HL-60/S4 treated with phorbol 12-myristate 13-acetate at 8.2 ng/mL for 4 days and 3 days (cell line): ENCODE data around the gene JARID2.

ENCODE experiments used
- in situ Hi-C: fragments of 300-500 bp; cut with MboI; formaldehyde crosslinking; loops from 2 replicates; pipeline ENCODE4 v1.15.0; 2022; ENCODE audit warnings: low sequenced_read_pairs

The JARID2 gene

DNA sequence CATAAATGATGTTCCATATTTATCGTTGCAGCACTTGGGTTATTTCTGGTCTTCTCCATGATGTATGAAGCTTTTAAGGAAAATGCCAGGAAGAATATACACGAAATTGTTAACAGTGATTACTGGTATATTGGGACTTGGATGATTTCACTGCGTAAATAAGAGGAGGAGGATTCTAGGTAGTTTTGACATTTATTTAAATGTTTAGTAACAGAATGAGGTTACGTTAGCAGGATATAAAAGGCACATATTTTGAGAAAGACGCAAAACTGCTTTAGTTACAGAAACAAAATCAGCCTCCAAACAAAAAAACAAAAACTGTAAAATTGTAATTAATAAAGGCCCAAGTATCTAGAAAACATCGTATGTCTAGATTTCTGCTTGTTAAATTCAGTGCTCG is 147.7 kb downstream of the JARID2 start:
- in situ Hi-C loops, result no loop called here

DNA sequence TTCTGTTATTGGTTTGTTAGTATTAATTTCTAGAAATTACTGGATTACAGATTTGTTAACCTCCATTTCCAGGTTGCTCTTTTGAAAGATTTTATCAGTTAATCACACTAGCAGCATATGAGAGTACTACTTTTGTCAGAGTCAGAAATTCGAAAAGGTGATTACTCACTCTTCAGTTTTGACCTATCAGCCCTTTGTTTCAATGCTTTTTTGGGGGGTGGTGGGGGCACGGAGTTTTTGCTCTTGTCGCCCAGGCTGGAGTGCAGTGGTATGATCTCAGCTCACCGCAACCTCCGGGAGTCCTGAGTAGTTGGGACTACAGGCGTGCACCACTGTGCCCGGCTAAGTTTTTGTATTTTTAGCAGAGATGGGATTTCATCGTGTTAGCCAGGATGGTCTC is 149.2 kb downstream of the JARID2 start:
- in situ Hi-C loops, result no loop called here

DNA sequence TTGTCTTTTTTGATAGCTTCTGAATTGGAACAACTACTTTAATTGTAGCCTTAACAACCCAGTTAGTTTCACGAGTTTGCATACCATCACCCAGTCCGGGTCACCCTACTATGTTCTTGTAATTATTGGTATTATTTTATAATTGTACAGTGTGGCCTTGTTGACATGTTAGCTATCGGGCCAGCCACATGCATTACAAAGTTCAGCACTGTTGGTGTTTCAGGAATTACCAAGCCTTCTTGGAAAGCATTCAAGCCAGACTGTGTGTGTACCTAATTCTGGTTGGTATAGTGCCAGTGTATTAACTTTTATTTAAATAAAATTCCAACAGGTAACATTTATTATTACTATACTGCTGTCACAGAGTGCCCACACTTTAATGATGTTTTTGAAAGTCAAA is 150.9 kb downstream of the JARID2 start:
- in situ Hi-C loops, result no loop called here

DNA sequence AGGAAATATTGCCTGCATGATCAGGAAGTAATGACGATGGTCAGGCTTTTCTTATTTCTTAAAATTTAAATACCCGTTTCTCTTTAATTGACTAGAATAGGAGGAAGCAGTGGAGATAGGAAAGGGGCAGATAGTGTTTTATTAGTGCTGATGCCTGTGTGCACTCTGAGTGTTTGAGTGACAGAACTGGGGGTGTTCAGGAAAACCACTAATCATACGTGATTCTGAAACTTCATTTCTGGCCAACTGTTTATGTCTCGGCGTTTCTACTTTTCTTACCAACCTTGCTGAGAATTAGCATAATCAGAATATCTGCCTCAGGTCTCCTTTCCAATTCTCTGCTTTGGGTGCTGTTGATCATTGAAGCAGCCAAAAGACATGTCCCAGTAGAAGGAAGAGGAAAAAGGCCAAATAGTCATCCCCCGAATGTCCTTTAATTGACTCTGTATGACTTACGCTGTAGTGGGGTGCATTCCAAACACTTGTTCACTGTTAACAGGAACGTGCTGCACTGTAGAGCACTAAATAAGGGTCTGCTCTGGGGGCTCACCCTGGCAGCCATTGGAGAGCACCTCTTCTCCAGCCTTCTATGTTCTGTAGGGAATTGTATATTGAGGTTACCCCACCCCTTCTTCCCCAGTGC is 152.9 kb downstream of the JARID2 start:
- in situ Hi-C loops, result no loop called here

DNA sequence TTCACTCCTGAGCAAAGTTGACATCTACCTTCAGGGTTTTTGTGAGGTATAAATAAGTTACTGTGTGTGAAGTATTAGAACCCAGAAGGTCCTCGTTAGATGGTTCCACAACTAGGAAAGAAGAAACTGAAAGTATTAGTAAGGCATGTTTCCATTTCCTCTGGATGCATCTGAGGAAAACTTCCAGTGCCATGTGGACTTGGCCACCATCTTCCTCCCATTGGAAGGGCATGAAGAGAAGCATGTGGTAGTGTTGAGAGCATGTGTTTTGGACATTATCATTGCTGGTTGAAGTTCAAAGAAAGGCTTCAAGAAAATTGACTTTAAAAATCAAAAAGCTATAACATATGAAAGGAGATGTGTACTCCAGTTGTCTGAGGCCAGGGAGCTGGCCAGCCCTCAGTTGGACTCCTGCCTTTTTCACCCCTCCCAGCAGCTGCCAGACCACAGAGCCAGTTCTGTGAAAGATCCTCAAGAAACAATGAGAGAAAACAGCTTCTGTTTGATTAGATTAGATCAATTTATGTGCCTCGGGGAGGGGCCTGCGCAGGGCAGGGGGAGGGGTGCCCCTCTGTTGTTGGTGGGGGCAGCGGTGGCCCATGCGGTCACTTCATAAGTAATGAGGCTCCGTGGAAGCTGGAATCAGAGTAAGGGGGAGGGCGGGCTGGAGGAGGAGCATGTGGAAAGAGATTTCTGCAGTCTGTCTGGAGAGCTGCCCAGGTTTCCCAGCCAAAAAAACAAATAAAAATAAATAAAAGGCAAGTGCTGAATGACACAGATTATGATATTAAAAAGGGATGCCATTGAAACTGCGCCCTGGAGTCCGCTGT is 154.0 kb downstream of the JARID2 start:
- in situ Hi-C loops, result no loop called here

DNA sequence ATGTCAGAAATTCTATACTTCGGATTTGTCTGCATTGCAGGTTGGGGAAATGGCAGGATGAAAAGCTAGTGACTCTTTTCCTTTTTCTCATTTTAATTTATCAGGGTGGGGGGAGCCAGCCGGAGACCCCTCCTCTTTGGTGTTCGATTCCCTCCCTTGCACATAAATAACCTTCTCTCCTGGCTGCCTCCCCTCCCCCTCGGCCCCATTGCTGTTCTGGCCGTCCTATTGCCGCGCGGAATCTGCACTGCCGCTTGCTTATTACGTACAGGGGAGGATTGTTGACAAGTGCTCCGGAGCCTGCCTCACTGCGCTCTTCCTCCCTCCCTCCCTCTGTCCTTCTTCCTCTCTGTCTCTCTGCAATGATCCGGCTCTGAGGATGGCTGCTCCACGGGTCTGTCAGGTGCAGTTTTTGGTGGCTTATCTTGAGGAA is 154.7 kb downstream of the JARID2 start:
- in situ Hi-C loops, result no loop called here

DNA sequence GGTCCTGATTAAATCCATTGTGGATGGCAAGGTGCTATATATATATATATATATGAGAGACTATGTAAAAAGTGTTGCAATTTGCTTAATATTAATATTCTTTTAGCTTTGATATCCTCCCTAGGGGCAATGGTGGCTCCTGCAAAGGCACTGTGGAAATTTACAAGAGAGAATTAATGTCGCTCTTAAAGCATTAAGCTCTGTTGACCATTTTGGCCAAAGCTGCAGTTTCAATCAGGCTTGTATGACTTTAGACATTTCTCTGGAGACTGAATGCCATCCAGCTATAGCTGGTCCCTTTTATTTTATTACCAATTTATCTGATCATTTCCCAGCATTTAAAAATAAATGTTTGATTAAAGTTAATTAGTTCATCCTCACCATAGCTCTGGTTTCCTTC is 155.3 kb downstream of the JARID2 start:
- in situ Hi-C loops, result no loop called here

DNA sequence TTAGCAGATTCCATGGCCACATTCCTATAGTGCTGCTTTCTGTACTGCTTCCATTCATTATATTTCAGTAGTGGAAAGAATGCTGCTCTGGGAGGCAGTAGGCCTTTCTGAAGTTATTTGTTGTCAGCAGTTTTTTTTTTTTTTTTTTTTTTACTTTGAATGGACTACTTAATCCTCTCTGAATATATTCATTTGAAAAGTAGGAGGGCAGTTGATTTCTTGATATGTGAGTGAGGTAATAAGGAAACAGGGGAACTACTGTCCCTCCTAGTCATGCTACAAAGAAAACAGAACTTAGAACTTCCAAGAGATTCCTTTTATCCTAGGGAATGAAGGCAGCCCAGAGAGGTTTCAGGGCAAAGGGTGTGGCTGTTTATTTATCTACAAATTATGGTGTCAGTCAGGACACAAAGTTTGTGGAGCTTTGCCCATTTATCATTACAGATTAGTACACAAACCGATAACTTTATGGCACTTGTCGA is 155.9 kb downstream of the JARID2 start:
- in situ Hi-C loops, result no loop called here

DNA sequence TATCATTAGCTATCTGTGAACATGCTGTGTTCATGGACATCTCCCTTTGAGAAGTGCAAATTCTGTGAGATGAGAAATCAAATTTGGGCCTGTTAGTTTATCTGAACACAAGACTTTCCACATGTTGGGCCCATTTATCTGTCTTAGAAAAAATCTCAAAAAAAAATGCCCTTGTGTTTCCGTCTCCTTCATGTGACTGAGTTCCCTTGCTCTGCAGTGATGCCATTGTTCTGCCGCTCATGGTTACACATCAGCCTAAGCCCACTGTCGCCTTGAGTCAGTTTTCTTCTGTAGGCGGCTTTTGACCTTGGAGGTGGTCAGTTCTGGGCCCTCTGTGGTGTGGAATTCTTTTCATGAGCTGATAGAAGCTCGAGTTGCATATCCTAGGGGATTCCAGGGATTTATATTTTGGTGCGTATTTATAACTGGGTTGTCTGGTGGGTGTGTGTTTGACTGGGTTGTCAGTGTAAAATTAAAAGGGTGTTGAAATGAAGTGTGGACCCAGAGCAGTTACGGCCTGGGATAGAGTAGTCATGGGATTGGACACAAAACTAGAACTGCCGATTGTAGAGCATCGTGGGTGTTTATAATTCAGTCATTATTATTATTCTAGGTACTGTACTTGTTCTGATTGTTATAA is 156.7 kb downstream of the JARID2 start:
- in situ Hi-C loops, result no loop called here

DNA sequence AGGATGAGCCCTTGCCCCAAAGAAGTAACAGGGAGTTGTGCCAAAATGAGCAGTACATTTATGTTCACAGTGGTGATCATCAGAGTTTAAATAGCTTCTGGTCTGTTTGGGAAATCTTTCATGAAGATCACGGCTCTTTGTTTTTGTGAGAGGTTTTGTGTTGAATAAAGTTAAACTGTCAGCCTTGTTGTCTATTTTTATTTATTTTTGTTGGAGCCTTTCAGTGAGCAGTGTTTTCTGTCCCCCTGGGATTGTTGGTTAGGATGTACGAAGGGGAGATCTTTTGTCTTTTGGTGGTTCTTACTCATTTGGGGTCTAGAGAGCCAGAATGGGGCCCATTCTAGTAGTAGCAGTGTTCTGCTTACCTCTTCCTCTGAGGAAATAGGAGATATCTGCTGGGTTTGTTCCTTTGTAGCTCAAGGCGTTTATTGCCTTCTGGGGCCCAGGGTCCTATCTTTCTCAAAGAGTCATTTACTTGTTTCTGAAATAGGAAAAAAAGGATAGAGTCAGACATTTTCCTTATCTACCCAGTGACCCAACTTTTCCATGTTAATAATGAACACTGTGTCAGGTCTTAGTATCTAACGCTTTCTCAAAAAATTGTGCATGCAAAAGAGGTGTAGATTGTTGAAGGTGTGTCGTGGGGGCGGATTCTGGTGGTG is 157.4 kb downstream of the JARID2 start:
- in situ Hi-C loops, result no loop called here

DNA sequence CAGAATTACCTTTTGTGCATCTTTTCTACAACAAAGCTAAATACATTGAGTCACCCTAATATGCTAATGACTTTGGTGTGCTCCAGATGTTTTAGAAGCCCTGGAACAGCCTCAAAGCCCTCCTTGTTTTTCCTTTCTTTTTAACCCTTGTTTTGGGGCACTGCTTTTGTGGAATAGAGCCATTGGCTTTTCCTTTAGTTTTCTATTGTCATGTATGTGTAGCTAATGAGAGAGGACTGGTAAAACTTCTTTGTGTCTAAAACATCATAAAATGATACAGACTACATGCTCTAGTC is 158.8 kb downstream of the JARID2 start:
- in situ Hi-C loops, result no loop called here

DNA sequence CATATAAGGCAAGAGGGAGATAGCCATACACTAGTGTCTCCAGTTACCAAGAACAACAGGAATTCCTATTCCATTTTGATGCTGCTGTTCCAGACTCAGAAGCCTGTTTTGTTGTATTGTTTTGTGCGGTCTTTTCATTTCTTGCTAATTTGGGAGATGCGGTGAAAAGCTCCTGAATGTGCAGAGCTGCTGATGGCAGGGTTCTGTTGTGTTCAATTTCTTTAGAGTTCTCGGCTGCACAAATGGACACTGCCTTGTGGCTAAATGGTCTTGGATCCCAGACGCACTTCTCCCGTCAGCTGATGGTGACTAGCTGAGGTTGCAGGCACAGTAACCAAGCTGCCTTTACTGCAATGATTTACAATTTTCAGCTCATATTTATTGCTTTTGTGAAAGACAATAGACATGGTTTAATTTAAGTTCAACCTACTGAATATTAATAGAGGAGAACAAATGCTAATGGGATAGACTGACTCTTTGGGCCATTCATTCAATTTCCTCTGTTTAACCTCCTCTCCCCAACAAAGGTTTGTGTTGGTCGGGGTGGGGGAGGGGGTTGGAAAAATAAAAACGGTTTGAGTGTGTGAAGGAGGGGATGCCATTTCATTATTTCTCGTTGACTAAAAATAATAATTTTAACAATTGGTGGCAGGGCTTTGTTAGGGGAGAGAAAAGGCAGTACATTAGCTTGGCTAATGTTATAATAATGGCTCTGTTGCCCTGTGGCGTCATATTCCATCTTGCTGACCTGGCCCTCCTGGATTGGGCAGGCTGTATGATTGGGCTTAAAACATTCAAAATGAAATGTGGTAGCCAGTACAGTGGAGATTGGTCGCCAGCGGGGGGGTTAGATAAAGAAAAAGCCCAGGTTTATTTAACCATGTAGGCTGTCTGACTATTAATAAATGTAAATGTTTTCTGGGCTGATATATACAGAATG is 159.5 kb downstream of the JARID2 start:
- in situ Hi-C loops, result no loop called here

DNA sequence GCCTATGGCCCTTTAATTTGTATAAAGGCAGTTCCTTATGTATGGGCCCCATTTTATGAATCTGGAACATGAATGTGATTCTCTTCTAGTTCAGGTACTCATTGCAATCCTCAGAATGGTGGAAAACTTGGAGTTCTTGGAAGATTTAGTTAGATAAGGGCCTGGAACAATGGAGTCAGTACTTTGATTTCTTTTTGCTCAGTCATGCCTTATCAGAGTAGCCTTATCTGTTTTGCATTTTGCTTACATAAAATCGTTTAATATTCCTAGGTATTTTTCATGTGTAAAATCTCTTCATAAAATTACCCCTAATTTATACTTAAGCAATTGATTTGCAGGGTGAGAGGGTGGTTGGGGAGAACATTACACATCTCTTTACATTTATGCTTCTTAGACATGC is 160.6 kb downstream of the JARID2 start:
- in situ Hi-C loops, result no loop called here

DNA sequence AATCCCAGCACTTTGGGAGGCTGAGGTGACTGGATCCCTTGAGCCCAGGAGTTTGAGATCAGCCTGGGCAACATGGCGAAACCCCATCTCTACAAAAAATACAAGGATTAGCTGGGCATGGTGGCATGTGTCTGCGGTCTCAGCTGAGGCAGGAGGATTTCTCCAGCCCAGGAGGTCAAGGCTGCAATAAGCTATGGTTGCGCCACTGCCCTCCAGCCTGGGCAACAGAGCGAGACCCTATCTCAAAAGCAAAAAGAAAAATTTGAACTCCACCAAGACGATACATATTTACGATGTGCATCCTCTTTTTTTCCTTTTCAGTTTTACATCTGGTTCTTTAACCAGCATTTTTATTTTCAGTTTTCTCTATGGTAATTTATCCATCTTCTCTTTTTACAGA is 162.1 kb downstream of the JARID2 start:
- in situ Hi-C loops, result no loop called here

DNA sequence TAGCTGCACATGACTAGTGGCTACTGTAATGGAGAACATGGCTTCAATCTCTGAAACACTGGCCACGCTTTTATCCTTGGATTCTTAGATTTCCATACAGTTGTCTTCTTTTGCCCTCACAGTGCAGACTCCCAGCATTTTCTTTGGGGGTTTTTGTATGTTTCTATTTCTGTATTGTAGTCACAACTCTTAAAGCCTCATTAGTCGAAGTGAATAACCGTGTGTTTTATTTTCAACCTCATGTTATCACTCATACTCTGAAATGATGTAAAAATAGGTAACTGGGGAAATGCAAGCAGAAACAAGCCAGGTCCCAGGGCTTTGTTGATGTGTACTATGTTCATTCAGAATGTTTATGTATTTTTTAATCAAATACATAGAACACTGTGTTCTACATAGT is 162.9 kb downstream of the JARID2 start:
- in situ Hi-C loops, result no loop called here

DNA sequence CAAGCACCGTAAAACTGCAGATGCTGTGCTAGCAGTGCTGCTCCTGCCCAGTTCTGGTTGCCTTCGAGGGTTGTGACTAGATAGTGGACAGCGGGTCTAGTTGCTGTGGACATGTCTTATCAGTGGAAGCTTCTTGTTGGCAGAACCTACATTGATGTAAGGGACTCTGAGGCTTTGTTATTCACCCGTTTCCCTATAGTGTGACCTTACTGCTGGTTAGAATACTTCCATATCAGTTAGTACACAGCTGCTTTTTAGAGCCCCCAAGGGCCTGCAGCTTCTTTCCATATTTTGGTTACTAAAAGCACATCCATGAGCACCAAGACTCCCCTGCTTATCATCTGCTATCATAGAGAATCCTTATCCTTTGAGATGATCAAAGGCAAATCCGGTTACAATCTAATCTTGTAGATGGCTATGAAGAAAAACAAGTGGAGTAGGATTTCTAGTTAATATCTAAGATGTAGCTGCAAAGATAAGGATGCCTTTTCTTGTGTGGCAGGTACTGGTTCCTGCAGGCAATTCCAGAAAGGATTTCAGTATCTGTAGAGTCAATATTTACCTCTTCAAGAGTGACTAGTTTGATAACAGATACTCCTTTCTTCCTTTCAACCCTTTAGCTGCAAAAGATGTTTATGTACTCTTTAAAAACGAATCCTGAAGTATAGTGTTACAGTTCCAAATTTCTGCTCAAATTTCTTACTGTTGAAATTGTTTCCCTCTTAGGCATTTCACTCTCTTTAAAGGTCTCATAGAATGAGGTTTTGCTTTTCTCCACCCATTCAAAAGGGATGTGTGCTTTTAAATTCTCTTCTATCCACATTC is 163.6 kb downstream of the JARID2 start:
- in situ Hi-C loops, result no loop called here

DNA sequence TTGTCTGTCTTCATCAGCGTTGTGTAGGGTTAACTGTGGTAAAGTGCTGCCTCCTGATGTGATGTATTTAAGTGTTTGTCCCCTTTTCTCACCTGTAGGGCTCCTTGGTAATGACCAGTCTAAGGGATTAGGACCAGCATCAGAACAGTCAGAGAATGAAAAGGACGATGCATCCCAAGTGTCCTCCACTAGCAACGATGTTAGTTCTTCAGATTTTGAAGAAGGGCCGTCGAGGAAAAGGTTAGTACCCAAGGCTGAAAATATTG is 164.2 kb downstream of the JARID2 start:
- in situ Hi-C loops, result no loop called here

DNA sequence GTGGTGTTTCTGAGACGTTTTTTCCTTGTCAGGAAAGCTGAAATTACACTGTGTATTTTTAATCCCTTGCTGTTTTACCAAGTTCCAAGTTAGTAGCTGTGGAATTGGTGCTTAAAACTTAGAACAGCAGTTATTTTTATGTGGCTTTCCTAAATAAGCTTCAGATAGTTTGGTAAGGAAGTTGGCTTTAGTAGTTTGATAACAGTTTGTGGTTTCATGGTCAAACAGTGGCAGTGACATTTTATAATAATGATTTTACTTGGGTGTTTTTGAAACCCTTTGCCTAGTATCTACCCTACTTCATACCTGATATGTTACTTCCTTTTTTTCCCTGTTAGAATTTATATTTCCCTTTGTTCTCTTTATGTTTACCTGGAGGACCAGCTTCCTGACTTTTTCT is 164.9 kb downstream of the JARID2 start:
- in situ Hi-C loops, result no loop called here

DNA sequence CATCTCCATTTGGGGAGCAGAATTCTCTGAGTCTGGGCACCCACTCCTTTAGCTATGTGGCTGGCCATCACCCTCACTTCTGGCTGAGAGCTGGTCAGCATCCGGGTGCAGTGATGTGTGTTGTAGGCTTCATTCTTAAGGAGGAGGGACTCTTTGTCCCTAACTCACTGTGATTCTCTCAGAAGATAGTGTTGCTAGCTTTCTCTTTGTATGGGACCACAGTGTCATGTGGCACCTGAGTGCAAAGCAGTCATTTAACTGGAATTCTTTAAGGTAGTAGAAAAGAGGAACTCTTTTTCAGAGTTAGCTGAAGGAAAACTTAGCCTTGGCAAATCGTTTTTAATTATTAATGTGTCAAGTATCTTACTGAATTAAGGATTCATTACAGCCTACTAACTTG is 165.9 kb downstream of the JARID2 start:
- in situ Hi-C loops, result no loop called here

DNA sequence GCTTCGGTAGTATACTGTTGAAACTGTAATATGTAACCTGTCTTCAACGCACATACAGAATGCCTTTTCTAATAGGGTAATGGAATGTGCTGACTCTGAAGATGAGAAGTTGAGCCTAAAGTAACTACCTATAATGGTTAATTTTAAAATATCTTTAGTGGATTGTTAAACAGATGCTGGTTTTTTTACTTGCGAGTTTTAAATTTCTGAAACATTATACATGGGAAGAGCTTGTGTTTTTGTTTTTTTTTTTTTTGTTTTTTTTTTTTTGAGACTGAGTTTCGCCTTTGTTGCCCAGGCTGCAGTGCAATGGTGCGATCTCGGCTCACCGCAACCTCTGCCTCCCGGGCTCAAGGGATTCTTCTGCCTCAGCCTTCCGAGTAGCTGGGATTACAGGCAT is 166.9 kb downstream of the JARID2 start:
- in situ Hi-C loops, result no loop called here
